ENCODE data around the gene YPEL4. TPM values are rescaled to one million over a fixed set of nuclear protein-coding genes. Genes with fewer than 3 reads are reported as not detected.

The YPEL4 gene
- total RNA-seq, 3 donors from 2014 or later (not counting 1 experiment from before 2014, with no cell fraction given): 1.2 to 1.3 (median 1.2) TPM

GRCh38 chr11:57647960-57648800, 1.5 kb downstream of the YPEL4 start:
- WGBS (ENCODE audit: insufficient coverage): 22% methylated on average over 13 of the region's 13 CpGs
- Histone ChIP-seq H3K27ac (ENCODE audit: low read length) (no peak overlapping the region), H3K4me3 (ENCODE audit: low read length) (no peak overlapping the region), H3K9me3 (ENCODE audit: control insufficient read depth, insufficient read depth, low read length) (no peaks in the 10 kb centered on the region), H3K27me3 (ENCODE audit: control insufficient read depth, insufficient read depth, low read length) (peaks cover 38% of the 10 kb centered on the region), H3K4me1 (ENCODE audit: control insufficient read depth, insufficient read depth, low read length) (peaks cover 36% of the 10 kb centered on the region), H3K36me3 (ENCODE audit: control insufficient read depth, insufficient read depth, low read length) (no peaks in the 10 kb centered on the region)
- Mint-ChIP-seq H3K9me3 (no peaks in the 10 kb centered on the region), H3K27ac (peak overlapping the region; percentile 78 to 87), H3K4me1 (peaks cover 33 to 42% of the 10 kb centered on the region in 2 donors), H3K36me3 (no peaks in the 10 kb centered on the region), H3K4me3 (peak overlapping the region; percentile 86), H3K27me3 (ENCODE audit: low read depth in 2 of 2) (peaks cover 42 to 45% of the 10 kb centered on the region in 2 donors)
- DNase-seq: peak in 1 of 2 donors; percentile 26
- TF ChIP-seq CTCF (IDR thresholded peaks at IDR 0.05): no peak
- no peak for ATAC-seq
- intact Hi-C loops (cut with micrococcal nuclease): no loop called here

GRCh38 chr11:57647372-57647771, 2.3 kb downstream of the YPEL4 start:
- Histone ChIP-seq H3K27me3 (ENCODE audit: control insufficient read depth, insufficient read depth, low read length) (peaks cover 38% of the 10 kb centered on the region), H3K4me3 (ENCODE audit: low read length) (no peak overlapping the region), H3K4me1 (ENCODE audit: control insufficient read depth, insufficient read depth, low read length) (peaks cover 36% of the 10 kb centered on the region), H3K27ac (ENCODE audit: low read length) (no peak overlapping the region), H3K9me3 (ENCODE audit: control insufficient read depth, insufficient read depth, low read length) (no peaks in the 10 kb centered on the region), H3K36me3 (ENCODE audit: control insufficient read depth, insufficient read depth, low read length) (no peaks in the 10 kb centered on the region)
- Mint-ChIP-seq H3K4me3 (no peak overlapping the region), H3K36me3 (no peaks in the 10 kb centered on the region), H3K9me3 (no peaks in the 10 kb centered on the region), H3K27ac (peak overlapping the region in 1 of 2 donors; percentile 87), H3K27me3 (ENCODE audit: low read depth in 2 of 2) (peaks cover 42 to 46% of the 10 kb centered on the region in 2 donors), H3K4me1 (peaks cover 28 to 38% of the 10 kb centered on the region in 2 donors)
- no peak for TF ChIP-seq CTCF (IDR thresholded peaks at IDR 0.05)
- DNase-seq (no peak), ATAC-seq (no peak)
- WGBS (ENCODE audit: insufficient coverage): 14% methylated on average over 10 of the region's 10 CpGs
- intact Hi-C loops (cut with micrococcal nuclease): no loop called here

- intact Hi-C loops (cut with micrococcal nuclease): no loop called here
- 16% methylated on average over 23 of the region's 23 CpGs for WGBS (ENCODE audit: insufficient coverage)
- peaks cover 38% of the 10 kb centered on the region for H3K27me3 ChIP-seq (ENCODE audit: control insufficient read depth, insufficient read depth, low read length)
Observed at GRCh38 chr11:57646799-57647303, 2.9 kb downstream of the YPEL4 start.

More at GRCh38 chr11:57646799-57647303, 2.9 kb downstream of the YPEL4 start:
- Histone ChIP-seq H3K27ac (ENCODE audit: low read length) (no peak overlapping the region), H3K36me3 (ENCODE audit: control insufficient read depth, insufficient read depth, low read length) (no peaks in the 10 kb centered on the region), H3K9me3 (ENCODE audit: control insufficient read depth, insufficient read depth, low read length) (no peaks in the 10 kb centered on the region), H3K4me3 (ENCODE audit: low read length) (no peak overlapping the region), H3K4me1 (ENCODE audit: control insufficient read depth, insufficient read depth, low read length) (peaks cover 36% of the 10 kb centered on the region)
- H3K27me3 Mint-ChIP-seq (ENCODE audit: low read depth in 2 of 2): peaks cover 42 to 46% of the 10 kb centered on the region in 2 donors
- no peak for ATAC-seq
- peaks cover 28 to 38% of the 10 kb centered on the region in 2 donors for H3K4me1 Mint-ChIP-seq
- peak overlapping the region in 1 of 2 donors; percentile 87 for H3K27ac Mint-ChIP-seq
- no peaks in the 10 kb centered on the region for H3K9me3 Mint-ChIP-seq
- peak in 1 of 2 donors; percentile 24 for DNase-seq
- no peak for TF ChIP-seq CTCF (IDR thresholded peaks at IDR 0.05)
- H3K4me3 Mint-ChIP-seq: no peak overlapping the region
- no peaks in the 10 kb centered on the region for H3K36me3 Mint-ChIP-seq

All from natural killer cell (primary cell).